Activated CD8-positive, alpha-beta T cell treated with anti-CD3 and anti-CD28 coated beads for 36 hours (primary cell): ENCODE measurements around the gene ARL10. TPM values are rescaled to one million over a fixed set of nuclear protein-coding genes. Genes with fewer than 3 reads are reported as not detected.

Experiments
- ATAC-seq: fragments of 200-7000 bp; cut with Tn5 transposase; one replicate; pipeline ENCODE4 v1.10.0; 2021; ENCODE audit warnings: mild to moderate bottlenecking, moderate library complexity
- CTCF ChIA-PET: fragments of 350-600 bp; sonication (Branson Sonifier 250); formaldehyde crosslinking; loops from one replicate; lab custom pipeline; 2021; ENCODE audit warnings: antibody characterized with exemption; lab: Charles Lee
- POLR2A ChIA-PET: fragments of 350-600 bp; sonication (Branson Sonifier 250); formaldehyde crosslinking; loops from one replicate; lab custom pipeline; 2021; ENCODE audit warnings: antibody characterized with exemption; lab: Charles Lee
- DNase-seq: peaks from one replicate; pipeline ENCODE4 v3.0.0-alpha.2; 2020
- H3K27ac Mint-ChIP-seq: one replicate; pipeline ENCODE4 v1.8.0; 2021; ENCODE audit warnings: mild to moderate bottlenecking, mixed read lengths
- H3K27me3 Mint-ChIP-seq: one replicate; pipeline ENCODE4 v1.8.0; 2021; ENCODE audit warnings: mixed read lengths
- H3K36me3 Mint-ChIP-seq: one replicate; pipeline ENCODE4 v1.8.0; 2021; ENCODE audit warnings: low read depth, mixed read lengths
- H3K4me1 Mint-ChIP-seq: one replicate; pipeline ENCODE4 v1.8.0; 2021; ENCODE audit warnings: low read depth, mixed read lengths
- H3K4me3 Mint-ChIP-seq: one replicate; pipeline ENCODE4 v1.8.0; 2021; ENCODE audit warnings: mild to moderate bottlenecking, moderate library complexity, mixed read lengths
- H3K9me3 Mint-ChIP-seq: one replicate; pipeline ENCODE4 v1.8.0; 2021; ENCODE audit warnings: mixed read lengths
- CTCF ChIP-seq: fragments of 200-600 bp; IDR thresholded peaks from one replicate; pipeline ENCODE4 v1.8.0; 2022; ENCODE audit warnings: antibody characterized with exemption, mild to moderate bottlenecking
- intact Hi-C: fragments of 100-400 bp; cut with micrococcal nuclease; formaldehyde crosslinking; loops from one replicate; pipeline ENCODE4 v1.10.0; 2022
- total RNA-seq, 2 experiments: library from RNA; stranded (reverse); gene quantifications; one replicate each; pipeline ENCODE4 v1.2.3, GENCODE V29; 2021

The ARL10 gene
- total RNA-seq, 2 experiments from 2014 or later, result 15.6 to 17.0 TPM

GRCh38 chr5:176334031-176334770, 31.1 kb upstream of the ARL10 start:
- Mint-ChIP-seq H3K4me3 (no peak overlapping the region), H3K27ac (no peak overlapping the region), H3K36me3 (peaks cover 25% of the 10 kb centered on the region), H3K9me3 (peaks cover 10% of the 10 kb centered on the region), H3K27me3 (no peaks in the 10 kb centered on the region), H3K4me1 (no peaks in the 10 kb centered on the region)
- ChIA-PET POLR2A (interaction anchor here (0.8 kb wide), 1 partner anchor 11 kb away, joined by 3 read pairs; no protein-coding TSS in a partner anchor), CTCF (no interaction called here)
- ATAC-seq (no peak), DNase-seq (no peak)
- intact Hi-C loops, result no loop called here
- TF ChIP-seq CTCF, result no peak

- peaks cover 20% of the 10 kb centered on the region for H3K36me3 Mint-ChIP-seq
- no peak overlapping the region for H3K4me3 Mint-ChIP-seq
- POLR2A ChIA-PET, result no interaction called here
- no peaks in the 10 kb centered on the region for H3K27me3 Mint-ChIP-seq
- H3K4me1 Mint-ChIP-seq, result no peaks in the 10 kb centered on the region
- no peak overlapping the region for H3K27ac Mint-ChIP-seq
- peaks cover 10% of the 10 kb centered on the region for H3K9me3 Mint-ChIP-seq
- TF ChIP-seq CTCF, result no peak
- CTCF ChIA-PET, result interaction anchor here (1.5 kb wide), 1 partner anchor 12 kb away, joined by 3 read pairs; no protein-coding TSS in a partner anchor
- ATAC-seq (no peak), DNase-seq (no peak)
- intact Hi-C loops, result no loop called here
Measured at GRCh38 chr5:176337913-176338312, 27.4 kb upstream of the ARL10 start.

GRCh38 chr5:176339304-176339703, 26.0 kb upstream of the ARL10 start:
- H3K27me3 Mint-ChIP-seq, result no peaks in the 10 kb centered on the region
- H3K4me1 Mint-ChIP-seq, result no peaks in the 10 kb centered on the region
- TF ChIP-seq CTCF, result no peak
- H3K36me3 Mint-ChIP-seq, result peaks cover 15% of the 10 kb centered on the region
- ChIA-PET POLR2A (no interaction called here), CTCF (no interaction called here)
- peaks cover 3% of the 10 kb centered on the region for H3K9me3 Mint-ChIP-seq
- intact Hi-C loops, result no loop called here
- no peak for DNase-seq
- H3K27ac Mint-ChIP-seq, result no peak overlapping the region
- ATAC-seq, result no peak
- no peak overlapping the region for H3K4me3 Mint-ChIP-seq

GRCh38 chr5:176341325-176342157, 23.7 kb upstream of the ARL10 start:
- DNase-seq, result no peak
- no peak for TF ChIP-seq CTCF
- intact Hi-C loops, result no loop called here
- Mint-ChIP-seq H3K4me1 (no peaks in the 10 kb centered on the region), H3K27ac (no peak overlapping the region), H3K27me3 (no peaks in the 10 kb centered on the region), H3K4me3 (no peak overlapping the region), H3K9me3 (no peaks in the 10 kb centered on the region), H3K36me3 (peaks cover 8% of the 10 kb centered on the region)
- ChIA-PET CTCF (no interaction called here), POLR2A (no interaction called here)
- ATAC-seq, result no peak

- ChIA-PET POLR2A (interaction anchor here (1.5 kb wide), 1 partner anchor 10 kb away, joined by 4 read pairs; no protein-coding TSS in a partner anchor), CTCF (no interaction called here)
- H3K9me3 Mint-ChIP-seq, result no peaks in the 10 kb centered on the region
- H3K36me3 Mint-ChIP-seq, result peaks cover 2% of the 10 kb centered on the region
- no peak overlapping the region for H3K27ac Mint-ChIP-seq
- no peaks in the 10 kb centered on the region for H3K27me3 Mint-ChIP-seq
- H3K4me3 Mint-ChIP-seq, result no peak overlapping the region
- TF ChIP-seq CTCF, result no peak
- H3K4me1 Mint-ChIP-seq, result no peaks in the 10 kb centered on the region
- intact Hi-C loops, result no loop called here
- DNase-seq, result no peak
- ATAC-seq, result no peak
Measured at GRCh38 chr5:176342158-176342483, 23.2 kb upstream of the ARL10 start.
